DMS79 treated with DMSO at 0.1 percent for 48 hours (cell line): ENCODE results near the gene PHC1.
"Not testable (repeated sequence)": the region's sequence is repeated elsewhere in the genome, so short reads cannot be mapped to it uniquely, and the experiment has no call there.

Source experiments
- DNase-seq: peaks from one replicate; lab custom pipeline; 2025; lab: John Stamatoyannopoulos, UW

PHC1 gene

GRCh38 chr12:8911606-8912268, 2.6 kb upstream of the PHC1 start:
- DNase-seq: no peak

- DNase-seq: peak; percentile 70
These were observed 1.4 kb upstream of the PHC1 start for GRCh38 chr12:8912914-8913313.

GRCh38 chr12:8913702-8914032, 642 bp upstream of the PHC1 start:
- DNase-seq: no peak

- DNase-seq: peak; percentile 39
These were observed 612 bp downstream of the PHC1 start for GRCh38 chr12:8914716-8915526.

GRCh38 chr12:8916154-8916553, 1.8 kb downstream of the PHC1 start:
- DNase-seq: no peak

GRCh38 chr12:8917031-8917430, 2.7 kb downstream of the PHC1 start:
- DNase-seq: no peak

- DNase-seq: no peak
These were observed 3.4 kb downstream of the PHC1 start for GRCh38 chr12:8917751-8918150.

GRCh38 chr12:8919643-8920042, 5.3 kb downstream of the PHC1 start:
- not testable (repeated sequence) for DNase-seq

- DNase-seq: no peak
These were observed 8.2 kb downstream of the PHC1 start for GRCh38 chr12:8922544-8922943.

- not testable (repeated sequence) for DNase-seq
These were observed 16.5 kb downstream of the PHC1 start for GRCh38 chr12:8930655-8931323.

GRCh38 chr12:8932464-8932863, 18.2 kb downstream of the PHC1 start:
- not testable (repeated sequence) for DNase-seq

- not testable (repeated sequence) for DNase-seq
These were observed 19.8 kb downstream of the PHC1 start for GRCh38 chr12:8934080-8934479.

- no peak for DNase-seq
These were observed 22.4 kb downstream of the PHC1 start for GRCh38 chr12:8936735-8937134.

GRCh38 chr12:8937842-8938442, 23.6 kb downstream of the PHC1 start:
- DNase-seq: not testable (repeated sequence)

- DNase-seq: no peak
These were observed 27.6 kb downstream of the PHC1 start for GRCh38 chr12:8941691-8942478.

- DNase-seq: no peak
These were observed 29.4 kb downstream of the PHC1 start for GRCh38 chr12:8943565-8944186.

- DNase-seq: no peak
These were observed 32.4 kb downstream of the PHC1 start for GRCh38 chr12:8946733-8947132.

- DNase-seq: no peak
These were observed 33.4 kb downstream of the PHC1 start for GRCh38 chr12:8947737-8948136.

- peak; percentile 12 for DNase-seq
These were observed 34.5 kb downstream of the PHC1 start for GRCh38 chr12:8948701-8949341.

- DNase-seq: peak; percentile 99
These were observed 35.3 kb downstream of the PHC1 start, which contains the start of gene M6PR for GRCh38 chr12:8949342-8950220. Gene M6PR, minus strand, starts transcription at chr12:8949645. Its CDS starts 3,241 bp downstream, at chr12:8946404.
